ENCODE data around the gene OTUD7B.

DNA sequence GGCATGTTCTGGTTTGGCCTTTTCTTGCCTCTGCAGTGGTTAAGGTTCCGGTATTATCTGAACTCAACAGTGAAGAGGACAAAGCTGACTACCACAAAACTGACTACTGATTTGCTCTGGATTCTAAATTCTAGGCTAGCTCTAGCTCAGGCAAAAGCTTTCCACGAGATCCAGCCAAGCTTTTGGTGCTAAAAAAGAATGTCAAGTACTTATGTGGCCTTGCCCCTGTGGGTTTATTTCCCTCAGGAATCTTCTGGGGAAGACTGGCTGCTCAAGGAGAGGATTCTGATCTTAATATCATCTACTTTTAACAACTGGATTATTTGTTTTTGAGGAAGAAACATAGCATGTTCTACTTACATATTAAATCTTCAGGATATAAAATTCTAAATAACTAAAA, 47.8 kb downstream of the OTUD7B start:
- TF ChIP-seq ZNF302 (tag by site-specific recombination; IDR thresholded peaks at IDR 0.05; ENCODE audit: low read depth), result no peak
- TF ChIP-seq BCL11A (tag by site-specific recombination; IDR thresholded peaks at IDR 0.05; ENCODE audit: low read depth), result no peak
